ENCODE measurements around the gene EIF1B.

The EIF1B gene

DNA sequence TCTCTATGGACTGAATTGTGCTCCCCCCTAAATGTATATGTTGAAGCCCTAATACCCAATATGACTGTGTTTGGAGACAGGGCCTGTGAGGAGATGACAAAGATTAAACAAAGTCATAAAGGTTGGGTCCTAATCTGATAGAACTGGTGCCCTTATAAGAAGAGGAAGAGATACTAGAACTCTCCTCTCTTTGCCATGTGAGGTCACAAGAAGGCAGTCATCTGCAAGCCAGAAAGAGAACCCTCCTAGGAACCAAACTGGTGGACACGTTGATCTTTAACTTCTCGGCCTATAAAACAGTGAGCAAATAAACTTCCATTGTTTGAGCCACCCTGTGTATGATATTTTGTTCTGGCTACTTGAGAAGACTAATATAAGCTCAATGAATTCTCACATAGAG is 45.9 kb downstream of the EIF1B start:
- no peak for DNase-seq

DNA sequence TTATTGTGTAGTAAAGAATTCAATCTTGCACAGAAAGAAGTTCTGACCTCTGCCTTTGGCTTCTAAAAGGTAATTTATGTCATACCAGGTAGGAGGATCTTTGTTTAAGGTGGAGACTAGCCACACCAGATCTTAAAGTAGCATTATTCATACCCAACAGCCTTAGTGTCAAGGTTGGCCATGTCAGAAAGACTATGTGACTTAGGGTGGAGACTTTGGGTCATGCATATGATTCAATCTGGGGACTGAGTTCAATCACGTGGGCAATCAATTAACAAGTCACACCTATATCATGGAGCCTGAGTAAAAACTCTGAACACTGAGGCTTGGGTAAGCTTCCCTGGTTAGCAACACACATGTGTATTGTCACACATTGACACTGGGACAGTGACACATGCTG is 48.9 kb downstream of the EIF1B start:
- no peak for DNase-seq
